Brain microvascular endothelial cell (primary cell): ENCODE data around the gene NDUFS2.

ENCODE experiments used
- DNase-seq: peaks from one replicate; pipeline ENCODE4 v3.0.0-alpha.2; 2020
- H3K27ac ChIP-seq: fragments of 250-450 bp; sonication (Bioruptor Pico); 2 replicates; pipeline ENCODE4 v1.5.1; 2020; ENCODE audit warnings: mild to moderate bottlenecking, moderate library complexity
- H3K27me3 ChIP-seq: fragments of 250-450 bp; sonication (Bioruptor Pico); replicated peaks from 2 replicates; pipeline ENCODE4 v1.5.1; 2020; ENCODE audit warnings: mild to moderate bottlenecking
- H3K36me3 ChIP-seq: fragments of 250-450 bp; sonication (Bioruptor Pico); replicated peaks from 2 replicates; pipeline ENCODE4 v1.5.1; 2020; ENCODE audit warnings: mild to moderate bottlenecking
- H3K4me3 ChIP-seq: 2 replicates; pipeline ENCODE4 v1.5.1; 2011; ENCODE audit warnings: low read depth, mild to moderate bottlenecking, control low read depth, low read length, moderate library complexity
- in situ Hi-C: cut with HindIII; loops from 2 replicates; pipeline ENCODE4 v1.10.0; 2017; ENCODE audit warnings: low sequenced_read_pairs, low pct_ligation_motif_present
- TF ChIP-seq, protein P1 (sequence below): IDR thresholded peaks from 2 replicates; pipeline ENCODE4 v1.5.1; 2011; ENCODE audit warnings: low read depth, mild to moderate bottlenecking, moderate library complexity, low read length, control low read depth, inconsistent platforms; ENCODE audit errors: missing control alignments

The NDUFS2 gene

GRCh38 chr1:161174911-161175310 is 27.3 kb upstream of the NDUFS2 start:
- TF ChIP-seq, protein P1, sequence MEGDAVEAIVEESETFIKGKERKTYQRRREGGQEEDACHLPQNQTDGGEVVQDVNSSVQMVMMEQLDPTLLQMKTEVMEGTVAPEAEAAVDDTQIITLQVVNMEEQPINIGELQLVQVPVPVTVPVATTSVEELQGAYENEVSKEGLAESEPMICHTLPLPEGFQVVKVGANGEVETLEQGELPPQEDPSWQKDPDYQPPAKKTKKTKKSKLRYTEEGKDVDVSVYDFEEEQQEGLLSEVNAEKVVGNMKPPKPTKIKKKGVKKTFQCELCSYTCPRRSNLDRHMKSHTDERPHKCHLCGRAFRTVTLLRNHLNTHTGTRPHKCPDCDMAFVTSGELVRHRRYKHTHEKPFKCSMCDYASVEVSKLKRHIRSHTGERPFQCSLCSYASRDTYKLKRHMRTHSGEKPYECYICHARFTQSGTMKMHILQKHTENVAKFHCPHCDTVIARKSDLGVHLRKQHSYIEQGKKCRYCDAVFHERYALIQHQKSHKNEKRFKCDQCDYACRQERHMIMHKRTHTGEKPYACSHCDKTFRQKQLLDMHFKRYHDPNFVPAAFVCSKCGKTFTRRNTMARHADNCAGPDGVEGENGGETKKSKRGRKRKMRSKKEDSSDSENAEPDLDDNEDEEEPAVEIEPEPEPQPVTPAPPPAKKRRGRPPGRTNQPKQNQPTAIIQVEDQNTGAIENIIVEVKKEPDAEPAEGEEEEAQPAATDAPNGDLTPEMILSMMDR, result no peak
- in situ Hi-C loops, result no loop called here
- Histone ChIP-seq H3K4me3 (no peak overlapping the region), H3K27me3 (no peaks in the 10 kb centered on the region), H3K36me3 (peaks cover 44% of the 10 kb centered on the region), H3K27ac (no peak overlapping the region)
- DNase-seq, result no peak

DNA sequence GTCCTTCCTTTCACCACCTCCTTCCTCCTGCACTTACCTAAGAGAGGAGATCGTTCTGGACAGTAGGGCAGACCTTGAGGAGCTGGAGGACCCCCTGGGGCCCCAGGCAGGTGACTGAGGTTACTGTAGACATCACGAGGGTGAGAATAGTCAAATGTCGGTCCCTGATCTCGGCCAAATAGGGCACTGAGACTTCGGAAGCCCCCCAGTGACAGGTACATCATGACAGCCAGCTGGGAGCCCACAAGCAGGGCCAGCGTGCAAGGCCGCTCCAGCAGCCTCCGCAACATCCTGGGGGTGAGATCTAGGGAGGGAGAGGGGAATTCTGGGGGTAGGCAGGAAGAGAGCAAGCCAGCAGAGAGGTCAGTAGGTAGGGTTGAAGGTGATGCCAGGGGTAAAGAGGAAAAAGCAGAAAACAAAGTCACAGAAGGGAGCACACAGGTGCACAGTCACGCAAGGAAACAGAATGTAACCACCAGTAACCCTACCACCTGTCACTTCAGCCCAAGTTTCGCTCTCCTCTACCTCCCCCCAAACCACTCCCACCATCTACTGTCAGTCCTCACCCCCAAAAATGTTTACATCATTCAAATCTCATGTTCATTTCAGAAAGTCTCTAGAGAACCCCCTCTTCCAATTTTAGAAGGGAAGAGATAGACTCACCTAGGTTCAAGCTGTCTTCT is 26.3 kb upstream of the NDUFS2 start:
- in situ Hi-C loops, result no loop called here
- TF ChIP-seq, protein P1, result no peak
- Histone ChIP-seq H3K36me3 (peaks cover 36% of the 10 kb centered on the region), H3K4me3 (peak overlapping the region; percentile 96), H3K27ac (no peak overlapping the region), H3K27me3 (no peaks in the 10 kb centered on the region)
- no peak for DNase-seq

DNA sequence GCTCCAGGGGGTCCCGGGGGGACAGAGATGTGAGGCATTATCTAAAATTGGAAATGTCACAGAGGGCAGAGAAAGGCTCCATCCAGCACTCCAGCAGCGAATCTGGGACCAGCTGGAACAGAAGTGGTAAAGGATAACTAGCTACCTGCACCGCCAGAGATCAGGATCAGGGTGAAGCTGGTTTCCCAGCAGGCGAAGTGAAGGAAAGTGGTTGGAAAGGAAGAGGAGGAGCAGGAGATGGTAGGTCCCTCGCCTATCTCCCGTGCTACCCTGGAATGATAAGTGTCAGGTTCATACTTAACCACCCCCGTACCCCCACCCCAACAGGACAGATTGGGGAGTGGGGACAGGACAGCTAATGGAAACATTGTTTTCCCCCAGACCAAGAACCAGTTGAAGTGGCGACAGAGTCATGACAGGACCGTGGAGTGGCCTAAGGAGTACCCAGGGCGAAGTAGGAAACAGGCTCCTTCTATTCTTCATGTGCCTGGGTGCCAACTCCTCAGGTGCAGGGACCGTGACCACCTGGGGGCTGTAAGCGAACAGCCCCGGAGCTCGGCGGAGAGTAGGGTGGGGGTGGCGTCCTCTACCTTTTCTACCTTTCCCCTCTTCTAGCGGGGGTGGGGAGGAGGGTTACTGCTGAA is 25.6 kb upstream of the NDUFS2 start:
- no peaks in the 10 kb centered on the region for H3K27me3 ChIP-seq
- peaks cover 29% of the 10 kb centered on the region for H3K36me3 ChIP-seq
- H3K4me3 ChIP-seq, result peak overlapping the region; percentile 96
- in situ Hi-C loops, result no loop called here
- TF ChIP-seq, protein P1, result no peak
- peak overlapping the region; percentile 81 for H3K27ac ChIP-seq
- DNase-seq, result no peak

- TF ChIP-seq, protein P1, result peak; percentile 21
- in situ Hi-C loops, result no loop called here
Measured at GRCh38 chr1:161177112-161177935, 24.8 kb upstream of the NDUFS2 start, which contains the start of gene B4GALT3. Gene B4GALT3 (minus strand): TSS chr1:161177507. CDS start chr1:161176060, 1,447 bp downstream.

DNA sequence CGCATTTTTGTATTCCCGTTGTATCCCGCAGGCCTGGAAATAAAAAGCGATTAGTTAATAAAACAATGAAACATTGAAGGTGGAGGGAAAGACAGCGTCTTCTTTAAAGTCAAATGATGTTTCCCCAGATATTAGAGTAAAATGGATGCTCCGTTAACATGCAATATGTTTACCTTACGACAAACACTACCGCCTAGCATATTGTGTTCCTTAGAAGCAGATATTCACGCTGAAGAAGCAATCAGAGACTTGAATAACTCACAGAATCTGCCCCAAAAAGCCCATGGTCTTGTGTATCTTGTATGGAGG is 24.3 kb upstream of the NDUFS2 start:
- Histone ChIP-seq H3K27me3 (no peaks in the 10 kb centered on the region), H3K27ac (peak overlapping the region; percentile 81), H3K4me3 (peak overlapping the region; percentile 96), H3K36me3 (peaks cover 19% of the 10 kb centered on the region)
- in situ Hi-C loops, result no loop called here
- DNase-seq, result no peak
- TF ChIP-seq, protein P1, result no peak

More at GRCh38 chr1:161177112-161177935, 24.8 kb upstream of the NDUFS2 start, which contains the start of gene B4GALT3:
- peak within 1 kb of the TSS; percentile 96 for H3K4me3 ChIP-seq
- peak within 1 kb of the TSS; percentile 81 for H3K27ac ChIP-seq
- no peaks in the 10 kb centered on the region for H3K27me3 ChIP-seq
- peaks cover 22% of the 10 kb centered on the region for H3K36me3 ChIP-seq
- peak; percentile 78 for DNase-seq
